Activated CD8-positive, alpha-beta memory T cell treated with anti-CD3 and anti-CD28 coated beads, Interleukin-2, amount 50 U/mL, for 48 hours (primary cell): ENCODE data around the gene STK17A.
"Not testable (repeated sequence)": the region's sequence is repeated elsewhere in the genome, so short reads cannot be mapped to it uniquely, and the experiment has no call there.

Experiments
- DNase-seq: peaks from one replicate; pipeline ENCODE4 v3.0.0-alpha.2; 2020

STK17A gene

GRCh38 chr7:43569424-43569823 is 13.5 kb upstream of the STK17A start:
- no peak for DNase-seq

GRCh38 chr7:43570688-43571365 is 12.1 kb upstream of the STK17A start:
- no peak for DNase-seq

- no peak for DNase-seq
Observed at GRCh38 chr7:43572516-43573049, 10.3 kb upstream of the STK17A start.

- not testable (repeated sequence) for DNase-seq
Observed at GRCh38 chr7:43573832-43574231, 9.1 kb upstream of the STK17A start.

GRCh38 chr7:43575506-43575905 is 7.4 kb upstream of the STK17A start:
- DNase-seq = no peak

GRCh38 chr7:43576241-43576640 is 6.7 kb upstream of the STK17A start:
- DNase-seq = no peak

GRCh38 chr7:43577485-43577951 is 5.4 kb upstream of the STK17A start:
- DNase-seq = no peak

- peak; percentile 83 for DNase-seq
Observed at GRCh38 chr7:43583424-43584194, 701 bp downstream of the STK17A start.

GRCh38 chr7:43584195-43584586 is 1.3 kb downstream of the STK17A start:
- no peak for DNase-seq

- DNase-seq = not testable (repeated sequence)
Observed at GRCh38 chr7:43584733-43585132, 1.8 kb downstream of the STK17A start.

GRCh38 chr7:43585562-43585961 is 2.7 kb downstream of the STK17A start:
- DNase-seq = no peak

GRCh38 chr7:43586251-43586900 is 3.5 kb downstream of the STK17A start:
- no peak for DNase-seq

- DNase-seq = no peak
Observed at GRCh38 chr7:43588477-43589132, 5.7 kb downstream of the STK17A start.

- no peak for DNase-seq
Observed at GRCh38 chr7:43589133-43589478, 6.2 kb downstream of the STK17A start.

GRCh38 chr7:43589728-43590127 is 6.8 kb downstream of the STK17A start:
- no peak for DNase-seq

- DNase-seq = no peak
Observed at GRCh38 chr7:43590862-43591557, 8.1 kb downstream of the STK17A start.

- no peak for DNase-seq
Observed at GRCh38 chr7:43591558-43592180, 8.8 kb downstream of the STK17A start.

- no peak for DNase-seq
Observed at GRCh38 chr7:43592326-43592725, 9.4 kb downstream of the STK17A start.

GRCh38 chr7:43593010-43593409 is 10.1 kb downstream of the STK17A start:
- DNase-seq = no peak

- no peak for DNase-seq
Observed at GRCh38 chr7:43594020-43594419, 11.1 kb downstream of the STK17A start.

GRCh38 chr7:43596426-43596825 is 13.5 kb downstream of the STK17A start:
- not testable (repeated sequence) for DNase-seq

GRCh38 chr7:43600056-43600455 is 17.1 kb downstream of the STK17A start:
- no peak for DNase-seq
